Esophagus muscularis mucosa (tissue), 4 donors: ENCODE results near the gene FFAR1. TPM values are rescaled to one million over a fixed set of nuclear protein-coding genes. Genes with fewer than 3 reads are reported as not detected.
A peak's percentile ranks its signal among the peaks of the same experiment; 100 is the strongest.
"Not testable (repeated sequence)": the region's sequence is repeated elsewhere in the genome, so short reads cannot be mapped to it uniquely, and the experiment has no call there.

ENCODE experiments used
- DNase-seq: peaks from one replicate; pipeline ENCODE4 v3.0.0-alpha.2; 2017; ENCODE audit errors: extremely low spot score
- H3K27ac ChIP-seq, 4 donors: fragments of 200-600 bp; sonication (generic); replicated peaks in 1 of 4; 1 replicate in 3 of 4; 2 replicates in 1 of 4; pipeline ENCODE4 v1.5.1; 2016 to 2019; ENCODE audit warnings: mild to moderate bottlenecking in 1 of 4
- H3K27me3 ChIP-seq, 4 donors: fragments of 200-600 bp; sonication (generic); one replicate each; pipeline versions ENCODE4 v1.5.1 to v1.6.0; 2016 to 2019
- H3K36me3 ChIP-seq, 4 donors: fragments of 200-600 bp; sonication (generic); one replicate each; pipeline ENCODE4 v1.5.1; 2016 to 2019
- H3K4me1 ChIP-seq, 4 donors: fragments of 200-600 bp; sonication (generic); one replicate each; pipeline ENCODE4 v1.5.1; 2016 to 2019
- H3K4me3 ChIP-seq, 4 donors: fragments of 200-600 bp; sonication (generic); 1 replicate in 2 of 4; 2 replicates in 2 of 4; pipeline ENCODE4 v1.5.1; 2016 to 2019; ENCODE audit warnings: mild to moderate bottlenecking in 4 of 4, moderate library complexity in 1 of 4
- H3K9me3 ChIP-seq, 4 donors: fragments of 200-600 bp; sonication (generic); 1 replicate in 3 of 4; 2 replicates in 1 of 4; pipeline ENCODE4 v1.5.1; 2016 to 2019
- CTCF ChIP-seq, 3 experiments: fragments of 200-600 bp in 2 of 3; fragments of 450-650 bp in 1 of 3; sonication (generic) in 2 of 3; IDR thresholded peaks; one replicate each; pipeline ENCODE4 v1.5.1; 2017 to 2019; ENCODE audit warnings: antibody characterized with exemption in 3 of 3, mild to moderate bottlenecking in 2 of 3, moderate library complexity in 1 of 3
- EP300 ChIP-seq: sonication (generic); formaldehyde crosslinking; IDR thresholded peaks from one replicate; pipeline ENCODE4 v1.6.1; 2017; ENCODE audit warnings: antibody characterized with exemption
- POLR2A ChIP-seq: fragments of 450-650 bp; IDR thresholded peaks from one replicate; pipeline ENCODE4 v1.6.1; 2017; ENCODE audit warnings: antibody characterized with exemption, moderate library complexity, mild to moderate bottlenecking, low read depth
- POLR2AphosphoS5 ChIP-seq, 2 donors: sonication (generic); formaldehyde crosslinking; IDR thresholded peaks; one replicate each; pipeline ENCODE4 v1.6.1; 2017; ENCODE audit warnings: antibody characterized with exemption in 2 of 2
- WGBS: methylation state at CpG from one replicate; pipeline ENCODE4 v1.1.5; 2018; 5-methylcytosine and 5-hydroxymethylcytosine counted together
- intact Hi-C: fragments of 100-400 bp; cut with DNase I; formaldehyde crosslinking; loops from one replicate; pipeline ENCODE4 v1.15.1; 2023
- total RNA-seq, 4 donors: library from RNA; depleted of rRNA; stranded (reverse); fragments of >200 nt; gene quantifications; one replicate each; pipeline versions ENCODE4 v1.1.0 to v1.2.1, GENCODE V29; 2016

FFAR1 gene
- total RNA-seq, 4 donors from 2014 or later, result not detected

GRCh38 chr19:35365303-35365702, 17.6 kb downstream of the FFAR1 start:
- Histone ChIP-seq H3K27me3 (peaks cover 0 to 10% (median 0%) of the 10 kb centered on the region in 4 donors), H3K27ac (no peak overlapping the region), H3K9me3 (no peaks in the 10 kb centered on the region), H3K4me1 (no peaks in the 10 kb centered on the region), H3K36me3 (no peaks in the 10 kb centered on the region), H3K4me3 (no peak overlapping the region)
- WGBS, result 97% methylated on average over 3 of the region's 4 CpGs
- intact Hi-C loops, result no loop called here
- TF ChIP-seq EP300 (no peak), CTCF (IDR thresholded peaks at IDR 0.05) (no peak), POLR2AphosphoS5 (IDR thresholded peaks at IDR 0.05) (no peak), POLR2A (no peak)
- peak; percentile 17 for DNase-seq

- Histone ChIP-seq H3K4me3 (no peak overlapping the region), H3K4me1 (no peaks in the 10 kb centered on the region), H3K27me3 (peaks cover 0 to 8% (median 0%) of the 10 kb centered on the region in 4 donors), H3K9me3 (no peaks in the 10 kb centered on the region), H3K36me3 (no peaks in the 10 kb centered on the region), H3K27ac (no peak overlapping the region)
- TF ChIP-seq CTCF (IDR thresholded peaks at IDR 0.05) (no peak), POLR2AphosphoS5 (IDR thresholded peaks at IDR 0.05) (no peak), EP300 (no peak), POLR2A (no peak)
- no peak for DNase-seq
- 62% methylated on average over 1 of the region's 1 CpG for WGBS
- intact Hi-C loops, result no loop called here
Measured at GRCh38 chr19:35368378-35368777, 20.7 kb downstream of the FFAR1 start.

GRCh38 chr19:35369522-35369921, 21.8 kb downstream of the FFAR1 start:
- H3K4me1 ChIP-seq, result no peaks in the 10 kb centered on the region
- peaks cover 0 to 13% (median 0%) of the 10 kb centered on the region in 4 donors for H3K27me3 ChIP-seq
- H3K36me3 ChIP-seq, result no peaks in the 10 kb centered on the region
- no peak overlapping the region for H3K27ac ChIP-seq
- no peaks in the 10 kb centered on the region for H3K9me3 ChIP-seq
- TF ChIP-seq POLR2AphosphoS5 (IDR thresholded peaks at IDR 0.05), result no peak
- TF ChIP-seq POLR2A, result no peak
- TF ChIP-seq EP300, result no peak
- TF ChIP-seq CTCF (IDR thresholded peaks at IDR 0.05), result no peak
- intact Hi-C loops, result no loop called here
- no peak overlapping the region for H3K4me3 ChIP-seq
- no peak for DNase-seq

GRCh38 chr19:35370722-35371121, 23.0 kb downstream of the FFAR1 start, which contains the start of gene GPR42:
Gene GPR42, plus strand, starts transcription at chr19:35371068. Its CDS starts 292 bp downstream, at chr19:35371360.
- TF ChIP-seq POLR2A (no peak), CTCF (IDR thresholded peaks at IDR 0.05) (no peak), EP300 (no peak), POLR2AphosphoS5 (IDR thresholded peaks at IDR 0.05) (no peak)
- intact Hi-C loops, result no loop called here
- Histone ChIP-seq H3K36me3 (no peaks in the 10 kb centered on the region), H3K27me3 (peaks cover 0 to 8% (median 0%) of the 10 kb centered on the region in 4 donors), H3K4me3 (no peak within 1 kb of the TSS), H3K27ac (no peak within 1 kb of the TSS), H3K4me1 (no peaks in the 10 kb centered on the region), H3K9me3 (no peaks in the 10 kb centered on the region)
- DNase-seq, result peak; percentile 45
- 71% methylated on average over 4 of the region's 8 CpGs for WGBS

- DNase-seq, result peak; percentile 31
- Histone ChIP-seq H3K4me3 (no peak overlapping the region), H3K4me1 (no peaks in the 10 kb centered on the region), H3K27me3 (peaks cover 0 to 10% (median 0%) of the 10 kb centered on the region in 4 donors), H3K9me3 (peaks cover 0 to 3% (median 1%) of the 10 kb centered on the region in 4 donors), H3K36me3 (no peaks in the 10 kb centered on the region), H3K27ac (no peak overlapping the region)
- TF ChIP-seq POLR2A (no peak), EP300 (no peak), POLR2AphosphoS5 (IDR thresholded peaks at IDR 0.05) (no peak), CTCF (IDR thresholded peaks at IDR 0.05) (no peak)
- WGBS, result 86% methylated on average over 7 of the region's 7 CpGs
- intact Hi-C loops, result no loop called here
Measured at GRCh38 chr19:35373492-35373891, 25.8 kb downstream of the FFAR1 start.

GRCh38 chr19:35374031-35374430, 26.3 kb downstream of the FFAR1 start:
- H3K4me3 ChIP-seq, H3K36me3 ChIP-seq, intact Hi-C loops, H3K27ac ChIP-seq, H3K9me3 ChIP-seq, H3K4me1 ChIP-seq, DNase-seq: not testable (repeated sequence)
- H3K27me3 ChIP-seq, result peaks cover 0 to 10% (median 0%) of the 10 kb centered on the region in 4 donors
